IMR-90 (cell line): ENCODE data around the gene EFCC1. TPM values are rescaled to one million over a fixed set of nuclear protein-coding genes. Genes with fewer than 3 reads are reported as not detected.
A peak's percentile ranks its signal among the peaks of the same experiment; 100 is the strongest.

Experiments
- ATAC-seq: fragments of 200-7000 bp; cut with Tn5 transposase; 2 replicates; pipeline ENCODE4 v1.9.1; 2020; ENCODE audit warnings: low read depth, mild to moderate bottlenecking, moderate library complexity
- BruUV-seq: library from RNA; stranded (reverse); fragments of 400-500 nt; replicated peaks from 2 replicates; lab custom pipeline; 2021; lab: Mats Ljungman, UMichigan
- CTCF ChIA-PET: fragments of 300-600 bp; formaldehyde crosslinking; extraction: SDS; loops from one replicate; lab custom pipeline; 2021; ENCODE audit warnings: antibody characterized with exemption; lab: Yijun Ruan, JAX
- POLR2A ChIA-PET: fragments of 300-600 bp; sonication (Branson Sonifier 250); formaldehyde crosslinking; loops from one replicate; lab custom pipeline; 2022; ENCODE audit warnings: antibody characterized with exemption; ENCODE audit not compliant: unreplicated experiment; lab: Charles Lee
- DNase-seq: peaks from one replicate; pipeline ENCODE4 v3.0.0; 2013
- H2AFZ ChIP-seq: replicated peaks from 2 replicates; pipeline ENCODE3; 2013; ENCODE audit warnings: low read length, mild to moderate bottlenecking; ENCODE audit not compliant: poor library complexity
- H2AK5ac ChIP-seq: 2 replicates; pipeline ENCODE4 v1.6.1; 2013; ENCODE audit warnings: low read depth, low read length, inconsistent platforms
- H2AK9ac ChIP-seq: replicated peaks from 2 replicates; pipeline ENCODE3; 2013; ENCODE audit warnings: mild to moderate bottlenecking, low read depth, low read length, moderate library complexity; ENCODE audit not compliant: poor library complexity
- H2BK120ac ChIP-seq: 2 replicates; pipeline ENCODE4 v1.6.1; 2013; ENCODE audit warnings: low read depth, low read length, inconsistent platforms
- H2BK15ac ChIP-seq: 3 replicates; pipeline ENCODE4 v1.6.1; 2013; ENCODE audit warnings: low read depth, low read length, inconsistent platforms
- H2BK20ac ChIP-seq: 2 replicates; pipeline ENCODE4 v1.6.1; 2013; ENCODE audit warnings: low read depth, mild to moderate bottlenecking, inconsistent platforms, low read length, moderate library complexity
- H2BK5ac ChIP-seq: 2 replicates; pipeline ENCODE4 v1.6.1; 2013; ENCODE audit warnings: mild to moderate bottlenecking, low read depth, low read length, inconsistent platforms; ENCODE audit not compliant: poor library complexity, severe bottlenecking
- H3K14ac ChIP-seq: replicated peaks from 2 replicates; pipeline ENCODE4 v1.6.1; 2013; ENCODE audit warnings: low read depth, low read length, inconsistent platforms
- H3K18ac ChIP-seq: 2 replicates; pipeline ENCODE4 v1.6.1; 2013; ENCODE audit warnings: low read depth, low read length, control low read depth
- H3K23ac ChIP-seq: 2 replicates; pipeline ENCODE4 v1.6.1; 2013; ENCODE audit warnings: low read depth, low read length, inconsistent platforms
- H3K27ac ChIP-seq: 2 replicates; pipeline ENCODE4 v1.5.1; 2013; ENCODE audit warnings: mild to moderate bottlenecking, control low read depth, low read length; ENCODE audit not compliant: insufficient read depth
- H3K27me3 ChIP-seq: 2 replicates; pipeline ENCODE4 v1.6.1; 2013; ENCODE audit warnings: low read length; ENCODE audit not compliant: control insufficient read depth, insufficient read depth
- H3K36me3 ChIP-seq: 2 replicates; pipeline ENCODE4 v1.6.1; 2013; ENCODE audit warnings: low read length, mixed read lengths; ENCODE audit not compliant: control insufficient read depth, insufficient read depth
- H3K4ac ChIP-seq: 2 replicates; pipeline ENCODE4 v1.6.1; 2013; ENCODE audit warnings: low read depth, low read length, inconsistent platforms
- H3K4me1 ChIP-seq: 2 replicates; pipeline ENCODE4 v1.6.1; 2013; ENCODE audit warnings: low read length, mixed read lengths; ENCODE audit not compliant: control insufficient read depth, insufficient read depth
- H3K4me2 ChIP-seq: 2 replicates; pipeline ENCODE4 v1.6.1; 2013; ENCODE audit warnings: low read depth, mild to moderate bottlenecking, control low read depth, low read length, moderate library complexity
- H3K4me3 ChIP-seq: 2 replicates; pipeline ENCODE4 v1.5.1; 2013; ENCODE audit warnings: low read depth, mild to moderate bottlenecking, control low read depth, low read length, moderate library complexity; ENCODE audit not compliant: insufficient read depth
- H3K56ac ChIP-seq: 2 replicates; pipeline ENCODE4 v1.6.1; 2013; ENCODE audit warnings: low read length, inconsistent platforms; ENCODE audit not compliant: insufficient read depth; ENCODE audit errors: extremely low read depth
- H3K79me1 ChIP-seq, 2 experiments: 2 replicates each; pipeline ENCODE4 v1.6.1; 2013; ENCODE audit warnings: low read length in 2 of 2, inconsistent platforms in 1 of 2, low read depth in 1 of 2
- H3K9ac ChIP-seq: 2 replicates; pipeline ENCODE4 v1.6.1; 2013; ENCODE audit warnings: low read depth, low read length, control low read depth
- H3K9me1 ChIP-seq: 2 replicates; pipeline ENCODE4 v1.6.1; 2013; ENCODE audit warnings: low read length, inconsistent platforms; ENCODE audit not compliant: insufficient read depth
- H3K9me3 ChIP-seq: 2 replicates; pipeline ENCODE4 v1.6.1; 2013; ENCODE audit warnings: low read length; ENCODE audit not compliant: control insufficient read depth, insufficient read depth
- H4K20me1 ChIP-seq: 2 replicates; pipeline ENCODE4 v1.6.1; 2013; ENCODE audit warnings: low read length, inconsistent platforms; ENCODE audit not compliant: insufficient read depth
- H4K5ac ChIP-seq: 2 replicates; pipeline ENCODE4 v1.6.1; 2013; ENCODE audit warnings: mild to moderate bottlenecking, low read depth, low read length, control low read depth
- H4K8ac ChIP-seq, 2 experiments: 2 replicates each; pipeline ENCODE4 v1.6.1; 2013; ENCODE audit warnings: low read depth in 2 of 2, low read length in 2 of 2, control low read depth in 1 of 2, inconsistent platforms in 1 of 2
- H4K91ac ChIP-seq: 2 replicates; pipeline ENCODE4 v1.6.1; 2013; ENCODE audit warnings: low read depth, low read length, inconsistent platforms; ENCODE audit not compliant: insufficient read depth
- CEBPB ChIP-seq: IDR thresholded peaks from 2 replicates; pipeline ENCODE4 v1.6.1; 2012; ENCODE audit warnings: low read depth, low read length, improper control_type of control experiment
- MXI1 ChIP-seq: IDR thresholded peaks from 2 replicates; pipeline ENCODE4 v1.6.1; 2012; ENCODE audit warnings: low read depth, mild to moderate bottlenecking, low read length, moderate library complexity, borderline replicate concordance
- WGBS, 2 experiments: methylation state at CpG; one replicate each; pipeline versions ENCODE4 v1.1.5 to v1.1.7; 2013; ENCODE audit warnings: missing lambda C conversion rate in 2 of 2; ENCODE audit not compliant: insufficient read length in 1 of 2; ENCODE audit errors: extremely low coverage in 2 of 2; 5-methylcytosine and 5-hydroxymethylcytosine counted together
- dilution Hi-C: fragments of 300-500 bp; cut with HindIII; formaldehyde crosslinking; loops from one replicate; pipeline ENCODE4 v1.14.3; 2018; ENCODE audit warnings: low sequenced_read_pairs; ENCODE audit not compliant: unreplicated experiment
- in situ Hi-C: fragments of 300-500 bp; cut with MboI; formaldehyde crosslinking; loops from 3 replicates; pipeline ENCODE4 v1.14.3; 2019; ENCODE audit warnings: low sequenced_read_pairs, inconsistent platforms, mixed read lengths
- intact Hi-C: fragments of 100-400 bp; cut with micrococcal nuclease; formaldehyde crosslinking; loops from 2 replicates; pipeline ENCODE4 v1.10.0; 2022
- polyA plus RNA-seq, 3 experiments: library from polyadenylated mRNA; depleted of rRNA; stranded (reverse); fragments of >200 nt; gene quantifications; 2 replicates each; pipeline ENCODE4 v1.2.3, GENCODE V29; 2012; ENCODE audit warnings: low replicate concordance in 1 of 3
- total RNA-seq: library from RNA; depleted of rRNA; stranded (reverse); fragments of >200 nt; gene quantifications from 2 replicates; pipeline ENCODE4 v1.2.3, GENCODE V29; 2012

Gene EFCC1
- total and polyA plus RNA-seq, 2 of the 4 experiments (the other 2 are of a cell fraction) = not detected

DNA sequence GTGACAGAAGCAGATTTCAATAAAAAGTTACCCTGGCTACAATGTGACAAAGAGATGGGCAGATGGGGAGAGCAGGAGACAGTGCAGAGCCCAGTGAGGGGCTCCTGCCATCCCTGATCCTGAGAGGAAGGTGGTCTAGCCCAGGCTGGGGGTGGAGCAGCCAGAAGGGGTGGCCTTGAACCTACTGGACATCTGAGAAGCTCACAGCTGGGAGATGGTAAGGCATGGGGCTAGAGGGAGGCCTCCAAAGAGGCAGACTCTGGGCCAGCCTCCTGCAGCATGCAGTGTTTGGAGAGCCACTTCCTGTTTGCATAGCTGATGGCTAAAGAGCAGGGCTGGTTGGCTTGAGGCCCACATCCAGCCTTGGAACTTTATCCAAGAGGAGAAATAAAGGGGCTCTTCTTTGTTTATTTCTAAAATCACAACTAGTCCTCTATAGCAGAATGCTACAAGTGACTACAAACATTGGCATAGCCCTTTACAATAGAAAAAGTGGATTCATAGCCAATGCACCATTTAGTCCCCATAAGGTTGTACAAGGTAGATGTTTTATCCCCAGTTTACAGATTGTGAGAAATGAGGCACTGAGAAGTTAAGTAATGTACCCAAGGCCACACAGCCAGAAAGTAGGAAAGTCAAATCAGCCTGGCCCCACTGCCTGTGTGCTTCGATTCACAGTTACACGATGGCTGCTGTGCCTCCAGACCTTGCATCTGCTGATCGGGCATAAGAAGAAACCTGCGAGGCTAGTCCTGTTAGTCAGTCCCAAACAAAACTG, 4.6 kb downstream of the EFCC1 start:
- ATAC-seq (peak; percentile 87), DNase-seq (peak; percentile 65)
- POLR2A ChIA-PET = interaction anchor here (1.4 kb wide), 1 partner anchor 11 kb away, joined by 6 read pairs; no protein-coding TSS in a partner anchor
- 93% methylated on average over 2 of the region's 4 CpGs; no CpG with 5 or more reads in 1 of the 2 experiments for WGBS, 2 experiments
- H2BK20ac ChIP-seq = peak overlapping the region; percentile 48; the same call in 1 of the 2 replicates
- dilution Hi-C loops = no loop called here
- peak overlapping the region; percentile 59; the same call in 1 of the 2 replicates for H3K27ac ChIP-seq
- no peak overlapping the region for H2AK9ac ChIP-seq
- peak overlapping the region; percentile 47; the same call in 1 of the 2 replicates for H3K14ac ChIP-seq
- H3K4me3 ChIP-seq = no peak overlapping the region
- peak overlapping the region; percentile 67 for H2AFZ ChIP-seq
- H3K36me3 ChIP-seq = no peaks in the 10 kb centered on the region
- intact Hi-C loops = no loop called here
- no peak overlapping the region; the same call in 2 of the 3 replicates for H2BK15ac ChIP-seq
- no peaks in the 10 kb centered on the region; the same call in 1 of the 2 replicates for H3K9me1 ChIP-seq
- no peaks in the 10 kb centered on the region for H3K79me1 ChIP-seq
- no TSS peak for BruUV-seq
- H3K4me2 ChIP-seq = no peak overlapping the region; the same call in 1 of the 2 replicates
- CTCF ChIA-PET = no interaction called here
- peak overlapping the region; percentile 75 for H2BK120ac ChIP-seq
- H3K18ac ChIP-seq = peak overlapping the region; percentile 55; the same call in 1 of the 2 replicates
- H2BK5ac ChIP-seq = no peak overlapping the region
- peak overlapping the region; percentile 69 for H4K91ac ChIP-seq
- 0 out of 2 replicates have a peak overlapping the region, but pooled peaks have one; percentile 26 for H3K9ac ChIP-seq
- no peaks in the 10 kb centered on the region for H3K9me3 ChIP-seq
- peaks cover 47% of the 10 kb centered on the region for H3K27me3 ChIP-seq
- H3K56ac ChIP-seq = no peak overlapping the region
- H3K4ac ChIP-seq = peak overlapping the region; percentile 34; the same call in 1 of the 2 replicates
- peak overlapping the region; percentile 45; the same call in 1 of the 2 replicates for H2AK5ac ChIP-seq
- 0 out of 2 replicates have a peak overlapping the region, but pooled peaks have one; percentile 9 for H3K23ac ChIP-seq
- H4K20me1 ChIP-seq = no peaks in the 10 kb centered on the region
- peak overlapping the region; percentile 75 to 87; a peak in 2 of 4 replicates for H4K8ac ChIP-seq
- TF ChIP-seq MXI1 = 0 out of 2 replicates have a peak, but pooled peaks have one; percentile 24
- no peak for TF ChIP-seq CEBPB
- peaks cover 12% of the 10 kb centered on the region for H3K4me1 ChIP-seq
- in situ Hi-C loops = no loop called here
- H4K5ac ChIP-seq = peak overlapping the region; percentile 78; the same call in 1 of the 2 replicates
